Measurements from ENCODE around the gene RNU11.
A peak's percentile ranks its signal among the peaks of the same experiment; 100 is the strongest.
"Not testable (repeated sequence)": the region's sequence is repeated elsewhere in the genome, so short reads cannot be mapped to it uniquely, and the experiment has no call there.

Gene RNU11

DNA sequence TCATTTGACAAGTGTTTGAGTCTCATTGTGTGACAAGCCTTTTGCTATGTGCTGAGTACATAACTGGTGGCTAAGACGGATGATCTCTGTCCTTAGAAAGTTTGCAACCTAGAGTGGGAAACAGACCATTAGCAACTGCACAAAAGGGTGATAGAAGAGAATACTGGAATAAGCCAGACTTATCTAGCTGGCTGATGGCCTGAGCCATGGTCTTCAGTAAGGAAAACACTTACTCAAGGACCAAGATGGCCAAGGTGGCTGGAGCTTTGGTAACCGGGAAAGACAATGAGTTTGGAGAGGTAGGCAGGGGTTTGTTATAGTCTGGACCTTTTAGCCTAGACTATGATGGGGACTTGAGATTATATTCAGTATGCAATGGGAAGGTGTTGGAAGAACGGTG lies 3.9 kb upstream of the RNU11 start:
- in situ Hi-C loops (cut with HindIII; ENCODE audit: low pct_unique_long_range_greater_than_20kb, low sequenced_read_pairs), result no loop called here
- no peak for TF ChIP-seq JUND (IDR thresholded peaks at IDR 0.05; ENCODE audit: low read depth)
- DNase-seq (ENCODE audit: low read depth in 1 of 2, low spot score in 1 of 2), result no peak

DNA sequence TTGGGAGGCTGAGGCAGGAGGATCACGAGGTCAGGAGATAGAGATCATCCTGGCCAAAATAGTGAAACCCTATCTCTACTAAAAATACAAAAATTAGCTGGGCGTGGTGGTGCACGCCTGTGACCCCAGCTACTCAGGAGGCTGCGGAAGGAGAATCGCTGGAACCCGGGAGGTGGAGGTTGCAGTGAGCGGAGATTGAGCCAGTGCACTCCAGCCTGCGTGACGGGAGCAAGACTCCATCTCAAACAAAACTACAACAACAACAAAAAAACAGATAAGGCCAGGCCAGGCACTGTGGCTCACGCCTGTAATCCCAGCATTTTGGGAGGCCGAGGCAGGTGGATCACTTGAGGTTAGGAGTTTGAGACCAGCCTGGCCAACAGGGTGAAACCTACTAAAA lies 3.0 kb upstream of the RNU11 start:
- DNase-seq (ENCODE audit: low read depth in 1 of 2, low spot score in 1 of 2); in situ Hi-C loops (cut with HindIII; ENCODE audit: low pct_unique_long_range_greater_than_20kb, low sequenced_read_pairs): not testable (repeated sequence)

DNA sequence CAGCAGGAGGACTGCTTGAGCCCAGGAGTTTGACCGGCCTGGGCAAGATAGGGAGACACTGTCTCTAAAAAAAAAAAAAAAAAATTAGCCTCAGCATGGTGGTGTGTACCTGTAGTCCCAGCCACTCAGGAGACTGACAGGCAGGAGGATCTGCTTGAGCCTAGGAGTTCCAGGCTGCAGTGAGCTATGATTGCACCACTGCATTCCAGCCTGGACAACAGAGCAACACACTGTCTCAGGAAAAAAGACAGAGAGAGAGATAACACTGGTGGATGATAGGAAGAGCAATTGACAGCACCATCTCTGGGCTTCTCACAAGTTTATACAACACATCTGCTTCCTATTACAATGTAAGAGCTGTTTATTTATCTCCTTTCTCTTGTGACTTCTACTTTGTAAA lies 2.4 kb upstream of the RNU11 start:
- no peak for DNase-seq (ENCODE audit: low read depth in 1 of 2, low spot score in 1 of 2)
- TF ChIP-seq JUND (IDR thresholded peaks at IDR 0.05; ENCODE audit: low read depth), result no peak
- in situ Hi-C loops (cut with HindIII; ENCODE audit: low pct_unique_long_range_greater_than_20kb, low sequenced_read_pairs), result no loop called here

DNA sequence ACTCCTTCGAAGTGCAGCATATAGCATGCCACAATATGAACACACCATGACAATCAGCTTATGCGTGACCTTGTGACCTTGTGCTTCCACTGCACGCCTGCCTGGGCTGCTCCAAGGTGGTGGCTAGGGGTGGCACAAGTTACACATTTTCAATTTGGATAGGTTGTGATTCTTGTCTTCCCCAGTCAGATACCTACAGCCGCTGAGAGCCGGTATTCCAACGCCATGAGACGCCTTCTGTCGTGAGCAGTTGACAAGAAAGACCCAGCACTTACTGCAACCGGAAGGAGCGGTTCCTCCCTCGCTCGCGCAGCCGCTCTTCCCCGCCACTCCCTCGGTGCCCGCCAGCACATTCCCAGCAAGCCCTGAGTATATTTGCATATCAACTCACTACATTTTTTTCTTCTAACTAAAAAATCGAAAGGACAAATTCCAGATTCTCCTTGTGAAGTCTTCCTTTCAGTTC lies 359 bp upstream of the RNU11 start:
- in situ Hi-C loops (cut with HindIII; ENCODE audit: low pct_unique_long_range_greater_than_20kb, low sequenced_read_pairs), result no loop called here
- peak; percentile 34 to 93 for DNase-seq (ENCODE audit: low read depth in 1 of 2, low spot score in 1 of 2)
- TF ChIP-seq JUND (IDR thresholded peaks at IDR 0.05; ENCODE audit: low read depth), result no peak

DNA sequence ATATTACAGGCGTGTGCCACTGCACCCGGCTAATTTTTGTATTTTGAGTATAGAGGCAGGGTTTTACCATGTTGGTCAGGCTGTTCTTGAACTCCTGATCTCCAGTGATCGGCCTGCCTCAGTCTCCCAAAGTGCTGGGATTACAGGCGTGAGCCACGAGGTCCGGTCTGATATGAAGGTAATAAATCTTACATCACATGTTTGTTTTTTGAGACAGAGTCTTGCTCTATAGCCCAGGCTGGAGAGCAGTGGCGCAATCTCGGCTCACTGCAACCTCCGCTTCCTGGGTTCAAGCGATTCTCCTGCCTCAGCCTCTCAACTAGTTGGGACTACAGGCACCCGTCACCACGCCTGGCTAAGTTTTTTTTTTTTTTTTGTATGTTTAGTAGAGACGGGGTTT lies 4.7 kb downstream of the RNU11 start:
- in situ Hi-C loops (cut with HindIII; ENCODE audit: low pct_unique_long_range_greater_than_20kb, low sequenced_read_pairs), result not testable (repeated sequence)

DNA sequence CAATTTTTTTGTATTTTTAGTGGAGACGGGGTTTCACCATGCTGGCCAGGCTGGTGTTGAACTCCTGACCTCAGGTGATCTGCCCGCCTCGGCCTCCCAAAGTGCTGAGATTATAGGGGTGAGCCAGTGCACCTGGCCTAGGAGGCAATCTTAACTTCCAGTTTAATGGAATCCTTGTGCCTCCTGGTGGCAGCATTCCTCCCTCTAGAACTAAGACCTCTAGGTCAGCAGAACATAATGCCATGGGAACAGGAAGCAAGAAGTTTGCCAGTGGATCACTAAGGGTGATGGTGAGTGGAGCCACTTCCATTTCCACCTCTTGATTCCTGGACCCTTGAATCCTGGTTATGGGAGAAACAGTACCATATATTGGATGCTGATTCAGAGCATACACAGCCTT lies 5.5 kb downstream of the RNU11 start:
- peak in 1 of 2 experiments; percentile 61 for DNase-seq (ENCODE audit: low read depth in 1 of 2, low spot score in 1 of 2)
- in situ Hi-C loops (cut with HindIII; ENCODE audit: low pct_unique_long_range_greater_than_20kb, low sequenced_read_pairs), result not testable (repeated sequence)

More for the DNA sequence above, 4.7 kb downstream of the RNU11 start:
- not testable (repeated sequence) for DNase-seq (ENCODE audit: low read depth in 1 of 2, low spot score in 1 of 2)

DNA sequence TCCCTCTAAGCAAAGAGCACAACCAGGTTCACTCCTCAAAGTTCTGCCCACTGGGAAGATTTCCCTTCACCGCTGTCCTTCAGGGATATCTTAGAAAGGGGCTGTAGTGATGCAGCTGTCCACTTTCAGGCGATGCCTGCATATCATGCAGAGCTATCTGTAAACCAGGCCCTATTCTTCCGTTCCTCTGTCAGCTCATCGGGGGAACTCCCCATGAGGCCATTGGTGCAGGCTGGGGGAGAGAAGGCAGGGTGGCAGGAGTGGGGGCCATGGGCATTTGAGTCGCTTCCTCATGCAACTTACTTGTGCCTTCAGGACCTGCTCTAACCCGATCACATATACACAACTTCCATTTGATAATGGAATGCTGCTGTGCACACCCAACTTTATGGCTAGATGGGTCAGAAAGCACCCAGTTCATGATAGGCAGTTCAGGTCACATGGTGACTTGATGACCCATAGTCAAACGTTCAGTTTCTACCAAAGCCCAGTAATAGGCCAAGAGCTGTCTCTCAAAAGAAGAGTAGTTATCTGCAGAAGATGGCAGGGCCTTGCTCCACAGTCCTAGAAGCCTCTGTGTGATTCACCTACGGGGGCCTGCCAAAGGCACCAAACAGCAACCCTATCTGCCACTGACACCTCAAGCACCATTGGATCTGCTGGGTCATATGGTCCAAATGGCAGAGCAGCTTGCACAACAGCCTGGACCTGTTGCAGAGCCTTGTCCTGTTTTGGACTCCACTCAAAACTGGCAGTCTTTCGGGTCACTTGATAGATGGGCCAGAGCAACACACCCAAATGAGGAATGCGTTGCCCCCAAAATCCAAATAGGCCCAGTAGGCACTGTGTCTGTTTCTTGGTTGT lies 7.3 kb downstream of the RNU11 start:
- in situ Hi-C loops (cut with HindIII; ENCODE audit: low pct_unique_long_range_greater_than_20kb, low sequenced_read_pairs); DNase-seq (ENCODE audit: low read depth in 1 of 2, low spot score in 1 of 2): not testable (repeated sequence)

DNA sequence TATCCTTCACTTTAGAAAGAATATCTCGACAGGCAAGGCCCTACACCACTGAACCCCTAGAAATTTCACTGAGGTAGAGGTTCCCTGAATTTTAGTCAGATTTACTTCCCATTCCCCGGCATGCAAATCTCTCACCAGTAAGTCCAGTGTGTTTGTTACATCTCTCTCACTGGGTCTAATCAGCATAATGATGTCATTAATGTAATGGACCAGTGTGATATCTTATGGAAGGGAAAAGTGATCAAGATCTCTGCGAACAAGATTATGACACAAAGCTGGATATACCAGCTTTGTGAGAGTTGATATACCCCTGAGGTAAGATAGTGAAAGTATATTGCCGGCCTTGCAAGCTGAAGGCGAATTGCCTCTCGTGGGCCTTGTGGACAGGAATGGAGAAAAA lies 7.9 kb downstream of the RNU11 start:
- DNase-seq (ENCODE audit: low read depth in 1 of 2, low spot score in 1 of 2), result no peak
- TF ChIP-seq JUND (IDR thresholded peaks at IDR 0.05; ENCODE audit: low read depth), result no peak
- in situ Hi-C loops (cut with HindIII; ENCODE audit: low pct_unique_long_range_greater_than_20kb, low sequenced_read_pairs), result no loop called here

DNA sequence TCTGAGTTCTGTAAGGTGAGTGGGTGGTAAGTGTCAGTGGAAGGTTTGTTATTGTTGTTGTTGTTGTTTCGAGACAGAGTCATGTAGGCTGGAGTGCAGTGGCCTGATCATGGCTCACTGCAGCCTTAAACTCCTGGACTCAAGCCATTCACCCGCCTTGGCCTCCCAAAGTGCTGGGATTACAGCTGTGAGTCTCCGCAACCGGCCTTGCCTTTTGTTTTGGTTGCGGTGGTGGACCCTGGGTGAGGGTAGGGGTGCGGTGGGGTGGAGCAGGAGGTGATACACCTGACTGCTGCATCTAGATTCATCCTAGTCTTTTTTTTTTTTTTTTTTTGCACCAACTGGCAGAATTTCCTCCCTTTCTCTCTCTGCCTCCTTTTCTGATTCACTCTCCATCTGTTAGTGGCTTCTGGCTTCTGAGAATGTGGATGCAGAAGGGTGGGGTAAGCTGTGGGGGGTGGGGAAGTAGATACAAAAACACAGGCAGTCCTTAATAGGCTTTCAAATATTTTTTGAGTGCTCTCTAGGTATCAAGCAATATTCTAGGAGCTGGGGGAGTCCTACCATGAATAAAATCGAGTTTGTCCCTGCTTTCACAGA lies 15.6 kb downstream of the RNU11 start:
- in situ Hi-C loops (cut with HindIII; ENCODE audit: low pct_unique_long_range_greater_than_20kb, low sequenced_read_pairs), result no loop called here
- no peak for DNase-seq (ENCODE audit: low read depth in 1 of 2, low spot score in 1 of 2)
- TF ChIP-seq JUND (IDR thresholded peaks at IDR 0.05; ENCODE audit: low read depth), result no peak

DNA sequence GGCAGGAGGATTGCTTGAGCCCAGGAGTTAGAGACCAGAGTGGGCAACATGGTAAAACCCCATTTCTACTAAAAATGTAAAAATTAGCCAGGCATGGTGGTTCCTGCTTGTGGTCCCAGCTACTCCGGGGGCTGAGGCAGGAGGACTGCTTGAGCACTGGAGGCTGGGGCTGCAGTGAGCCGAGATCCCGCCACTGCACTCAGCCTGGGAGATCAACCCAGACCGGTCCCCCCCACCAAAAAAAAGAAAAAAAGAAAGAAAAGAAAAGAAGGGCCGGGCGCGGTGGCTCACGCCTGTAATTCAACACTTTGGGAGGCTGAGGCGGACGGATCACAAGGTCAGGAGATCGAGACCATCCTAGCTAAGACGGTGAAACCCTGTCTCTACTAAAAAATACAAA lies 18.4 kb downstream of the RNU11 start:
- no peak for TF ChIP-seq JUND (IDR thresholded peaks at IDR 0.05; ENCODE audit: low read depth)
- no peak for DNase-seq (ENCODE audit: low read depth in 1 of 2, low spot score in 1 of 2)
- in situ Hi-C loops (cut with HindIII; ENCODE audit: low pct_unique_long_range_greater_than_20kb, low sequenced_read_pairs), result no loop called here

DNA sequence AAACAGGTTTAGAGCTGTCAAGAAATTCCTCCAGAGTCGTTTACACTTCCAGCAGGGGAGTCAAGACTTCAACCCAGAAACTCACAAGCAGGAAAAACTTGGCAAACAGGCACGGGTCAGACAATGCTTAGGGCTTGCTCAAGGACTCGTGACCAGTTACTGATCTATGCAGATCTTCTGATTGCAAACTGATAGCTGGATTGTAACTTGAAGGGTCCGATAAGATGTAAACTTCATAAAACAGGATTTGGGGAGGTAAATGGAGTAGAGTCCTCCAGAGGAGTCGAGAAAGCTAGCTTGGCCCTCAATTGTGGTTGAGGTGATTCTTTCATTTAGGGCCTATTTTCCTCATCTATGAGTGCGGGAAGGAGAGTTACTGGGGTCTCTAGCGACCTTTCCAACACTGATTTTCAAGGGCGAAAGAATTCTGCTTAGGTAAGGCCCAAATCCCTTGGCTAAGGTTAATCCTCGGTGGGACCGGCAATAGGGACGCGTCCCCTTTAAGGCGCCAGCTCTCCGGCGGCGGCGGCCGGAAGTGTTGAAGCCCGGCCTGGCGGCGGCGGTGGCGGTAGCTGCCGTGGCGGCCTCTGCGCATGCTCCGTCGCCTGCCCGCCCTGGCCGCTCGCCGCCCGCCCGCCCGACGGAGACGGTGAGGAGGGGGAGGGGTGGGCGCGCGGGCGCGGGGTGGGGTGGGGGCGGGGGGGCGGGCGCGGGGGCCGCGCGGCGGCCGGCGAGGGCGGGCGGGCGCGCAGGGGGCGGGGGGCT lies 20.0 kb downstream of the RNU11 start, which contains the start of gene GMEB1:
TSS of gene GMEB1 (plus strand) at position 594 of the 765 bp plus-strand sequence. CDS start 14,829 bp downstream, outside the sequence.
- in situ Hi-C loops (cut with HindIII; ENCODE audit: low pct_unique_long_range_greater_than_20kb, low sequenced_read_pairs), result no loop called here
- TF ChIP-seq JUND (IDR thresholded peaks at IDR 0.05; ENCODE audit: low read depth), result no peak
- peak; percentile 66 to 87 for DNase-seq (ENCODE audit: low read depth in 1 of 2, low spot score in 1 of 2)

DNA sequence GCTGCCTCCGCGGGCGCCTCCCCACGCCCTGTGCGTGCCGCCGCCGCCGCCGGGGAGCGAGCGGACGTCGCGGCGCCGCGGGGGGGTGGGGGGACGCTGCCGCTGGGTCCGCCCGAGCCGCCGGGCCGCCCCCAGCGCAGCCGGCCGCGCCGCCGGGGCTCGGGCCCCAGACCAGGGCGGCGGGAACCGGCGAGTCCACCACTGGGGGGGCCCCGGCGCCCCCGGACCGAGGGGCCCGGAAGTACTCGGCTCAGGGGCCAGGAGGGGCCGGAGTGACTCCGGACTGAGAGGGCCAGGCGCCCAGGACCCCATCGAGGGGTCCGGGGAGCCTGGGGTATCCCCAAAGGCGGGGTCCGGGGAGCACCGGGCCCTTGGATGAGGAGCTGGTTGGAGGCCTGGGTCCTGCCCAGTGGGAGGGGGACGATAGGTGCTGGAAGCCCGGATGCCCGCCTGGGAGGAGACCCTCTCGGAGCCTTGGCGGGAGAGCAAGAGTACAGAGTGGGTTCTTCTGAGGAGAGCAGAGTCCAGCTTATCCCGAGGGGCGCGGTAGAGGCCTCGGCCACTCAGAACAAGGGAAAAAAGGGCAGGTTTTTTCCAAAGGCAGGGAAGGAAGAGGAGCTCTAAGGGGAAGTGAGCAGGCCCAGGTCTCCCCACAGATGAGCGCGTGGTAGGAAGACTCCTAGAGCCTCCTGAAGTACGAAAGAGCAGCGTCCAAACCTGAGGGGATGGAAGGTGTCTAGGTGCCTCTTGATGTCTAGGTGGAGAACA lies 20.7 kb downstream of the RNU11 start:
- no peak for TF ChIP-seq JUND (IDR thresholded peaks at IDR 0.05; ENCODE audit: low read depth)
- in situ Hi-C loops (cut with HindIII; ENCODE audit: low pct_unique_long_range_greater_than_20kb, low sequenced_read_pairs), result no loop called here
- DNase-seq (ENCODE audit: low read depth in 1 of 2, low spot score in 1 of 2), result peak; percentile 22 to 66
